Ureter (tissue), 1 donor: ENCODE results near the gene TCHHL1. TPM values are rescaled to one million over a fixed set of nuclear protein-coding genes. Genes with fewer than 3 reads are reported as not detected.

Experiments
- DNase-seq: peaks from one replicate; pipeline ENCODE4 v3.0.0-alpha.2; 2020; ENCODE audit warnings: low spot score
- total RNA-seq: library from RNA; stranded (reverse); gene quantifications from one replicate; pipeline ENCODE4 v1.2.4, GENCODE V29; 2023
- donor health status: DM: yes; HTN: yes; CAD: no.

Gene TCHHL1
- total RNA-seq, 1 donor from 2014 or later, result not detected

- no peak for DNase-seq
Measured at GRCh38 chr1:152038871-152039270, 50.0 kb downstream of the TCHHL1 start.

GRCh38 chr1:152036267-152037216, 52.3 kb downstream of the TCHHL1 start, which contains the start of gene S100A11:
S100A11 (minus strand) TSS chr1:152037004; CDS start chr1:152036915, 89 bp downstream.
- DNase-seq, result peak; percentile 92

- no peak for DNase-seq
Measured at GRCh38 chr1:152035539-152036266, 53.2 kb downstream of the TCHHL1 start.

- peak; percentile 77 for DNase-seq
Measured at GRCh38 chr1:152034654-152035538, 54.0 kb downstream of the TCHHL1 start.

GRCh38 chr1:152034324-152034653, 54.6 kb downstream of the TCHHL1 start:
- DNase-seq, result no peak

Other genes starting within 250 kb of the TCHHL1 start
- gene C2CD4D, start 249.2 kb downstream of the TCHHL1 start, total RNA-seq, result 1.4 TPM
- not detected for gene THEM5, start 235.4 kb downstream of the TCHHL1 start, total RNA-seq
- gene THEM4, start 179.6 kb downstream of the TCHHL1 start, total RNA-seq, result 28.2 TPM
- 152 TPM for gene S100A10, start 95.2 kb downstream of the TCHHL1 start, total RNA-seq
- 1,471 TPM for gene S100A11, start 52.1 kb downstream of the TCHHL1 start, total RNA-seq
- not detected for gene TCHH, start 26.4 kb upstream of the TCHHL1 start, total RNA-seq
- gene RPTN, start 70.2 kb upstream of the TCHHL1 start, total RNA-seq, result not detected
- not detected for gene HRNR, start 135.1 kb upstream of the TCHHL1 start, total RNA-seq
- gene FLG, start 236.2 kb upstream of the TCHHL1 start, total RNA-seq, result not detected